NCI-H748 (cell line): ENCODE data around the gene ZNF576.
"Not testable (repeated sequence)": the region's sequence is repeated elsewhere in the genome, so short reads cannot be mapped to it uniquely, and the experiment has no call there.

Experiments
- DNase-seq: peaks from one replicate; lab custom pipeline; 2025; ENCODE audit not compliant: unreplicated experiment; lab: John Stamatoyannopoulos, UW

ZNF576 gene

DNA sequence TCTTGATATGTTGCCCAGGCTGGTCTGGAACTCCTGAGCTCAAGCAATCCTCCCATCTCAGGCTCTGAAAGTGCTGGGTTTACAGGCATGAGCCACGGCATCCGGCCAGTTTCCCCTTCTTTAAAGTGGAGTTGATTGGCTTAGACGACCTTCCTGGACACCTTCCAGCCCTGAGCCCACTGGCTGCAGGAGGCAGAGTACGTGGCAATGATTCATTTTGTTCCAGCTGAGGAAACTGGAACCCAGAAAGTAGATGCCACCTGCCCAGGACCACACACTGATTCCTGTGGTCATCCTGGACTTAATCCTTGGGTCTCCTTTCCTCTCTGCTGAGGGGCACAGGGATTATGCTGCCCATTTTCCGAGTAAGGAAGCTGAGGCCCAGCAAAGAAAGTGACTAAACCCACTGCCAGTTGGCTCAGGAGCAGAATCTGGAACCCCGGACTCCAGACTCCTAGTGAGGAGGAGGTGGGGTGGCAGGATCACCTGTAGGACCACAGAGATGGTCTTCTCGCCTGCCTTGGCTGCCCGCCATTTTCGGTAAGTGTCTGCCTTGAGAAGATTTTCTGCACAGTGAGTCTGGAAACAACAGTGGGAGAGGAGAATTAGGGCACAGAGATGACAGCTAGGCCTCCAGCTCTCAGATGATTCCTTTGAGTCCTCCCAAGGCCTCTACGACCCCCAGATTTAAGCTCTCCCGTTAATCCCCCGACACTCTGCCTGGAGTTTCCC is 21.8 kb upstream of the ZNF576 start:
- peak; percentile 36 for DNase-seq

DNA sequence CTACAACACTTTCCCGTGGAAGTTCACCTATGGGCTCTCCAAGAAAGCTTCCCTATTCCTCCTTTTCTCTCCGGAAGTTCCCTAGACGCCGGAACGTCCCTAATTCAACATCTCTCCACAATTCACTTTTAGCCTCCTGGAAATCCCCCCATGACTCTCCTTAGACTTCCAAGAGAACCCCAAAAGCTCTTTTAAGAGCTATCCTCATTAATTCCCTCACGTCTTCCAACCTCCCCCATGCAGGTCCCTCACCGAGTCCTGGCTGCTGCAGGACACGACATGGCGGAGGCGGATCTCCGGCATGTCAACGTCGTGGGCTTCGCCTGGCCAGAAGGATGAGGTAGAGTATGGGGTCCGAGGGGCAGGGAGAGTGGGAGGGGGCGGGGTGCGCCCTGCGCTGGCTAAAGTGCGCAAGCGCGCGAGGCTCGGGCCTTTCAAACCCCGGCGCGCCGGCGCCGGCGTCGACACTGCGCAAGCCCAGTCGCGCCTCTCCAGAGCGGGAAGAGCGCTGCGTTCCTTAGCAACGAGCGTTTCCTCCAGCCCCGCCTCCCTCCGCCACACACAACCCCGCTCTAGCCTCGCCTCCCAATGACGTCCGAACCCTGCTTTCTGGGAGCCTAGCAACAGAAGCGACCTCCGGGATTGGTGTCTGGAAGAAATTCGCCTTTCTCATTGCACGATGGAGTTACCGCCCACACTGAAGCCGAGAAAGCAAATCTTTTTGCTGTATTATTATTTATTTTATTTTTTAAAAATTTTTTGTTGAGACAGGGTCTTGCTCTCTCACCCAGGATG is 21.0 kb upstream of the ZNF576 start, which contains the start of the genes PINLYP and XRCC1:
Gene PINLYP, plus strand, starts transcription at position 646 of the 795 bp plus-strand sequence. CDS start 1,391 bp downstream, outside the sequence.
Gene XRCC1, minus strand, starts transcription at position 372 of the 795 bp plus-strand sequence. Its CDS starts 69 bp downstream, at position 303.
- peak; percentile 100 for DNase-seq

GRCh38 chr19:43575955-43576878 is 20.2 kb upstream of the ZNF576 start:
- DNase-seq, result peak; percentile 29

GRCh38 chr19:43578787-43579186 is 17.6 kb upstream of the ZNF576 start:
- no peak for DNase-seq

DNA sequence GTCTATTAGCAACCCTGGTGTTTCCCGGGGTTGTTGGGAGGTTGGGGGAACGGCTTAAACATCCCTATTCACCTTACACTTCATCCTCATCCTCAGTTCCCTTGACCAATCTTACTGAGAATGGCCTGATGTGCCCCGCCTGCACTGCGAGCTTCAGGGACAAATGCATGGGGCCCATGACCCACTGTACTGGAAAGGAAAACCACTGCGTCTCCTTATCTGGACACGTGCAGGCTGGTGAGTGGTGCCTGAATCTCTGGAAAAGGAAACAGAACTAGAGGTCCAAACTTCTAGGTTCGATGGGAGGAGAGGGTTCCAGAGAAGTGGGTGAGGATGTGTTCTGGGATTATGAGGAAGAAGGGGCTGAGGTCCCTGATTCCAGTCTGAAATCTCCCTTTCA is 14.9 kb upstream of the ZNF576 start:
- DNase-seq, result no peak

- DNase-seq, result no peak
Measured at GRCh38 chr19:43582495-43582894, 13.9 kb upstream of the ZNF576 start.

GRCh38 chr19:43584484-43584883 is 11.9 kb upstream of the ZNF576 start:
- DNase-seq, result no peak

DNA sequence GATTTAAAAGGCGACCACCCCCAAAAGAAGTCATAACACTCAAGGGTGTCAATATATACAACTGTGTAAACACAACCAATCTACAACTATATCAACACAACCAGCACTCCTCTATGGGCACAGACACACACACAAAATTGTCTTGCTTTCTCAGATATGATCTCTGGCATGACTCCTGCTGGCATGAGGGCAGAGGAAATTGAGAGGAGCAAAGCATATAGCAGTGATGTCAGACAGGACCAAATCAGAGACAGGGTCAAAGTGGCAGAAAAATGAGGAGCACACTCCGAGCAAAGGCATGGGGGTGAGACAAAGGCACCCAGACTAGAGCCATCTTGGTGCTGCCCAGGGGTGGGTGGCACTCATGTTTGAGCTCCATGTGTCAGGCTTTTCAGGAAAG is 10.0 kb upstream of the ZNF576 start:
- no peak for DNase-seq

DNA sequence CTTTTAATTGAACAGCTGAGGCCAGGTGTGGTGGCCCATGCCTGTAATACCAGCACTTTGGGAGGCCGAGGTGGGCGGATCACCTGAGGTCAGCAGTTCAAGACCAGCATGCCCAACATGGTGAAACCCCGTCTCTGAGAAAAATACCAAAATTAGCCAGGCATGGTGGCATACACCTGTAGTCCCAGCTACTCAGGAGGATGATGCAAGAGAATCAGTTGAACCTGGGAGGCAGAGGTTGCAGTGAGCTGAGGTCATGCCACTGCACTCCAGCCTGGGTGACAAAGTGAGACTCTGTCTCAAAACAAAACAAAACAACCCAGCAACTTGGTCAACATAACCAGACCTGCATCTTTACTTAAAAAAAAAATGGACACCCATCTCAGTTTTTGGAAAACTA is 9.4 kb upstream of the ZNF576 start:
- DNase-seq, result not testable (repeated sequence)

DNA sequence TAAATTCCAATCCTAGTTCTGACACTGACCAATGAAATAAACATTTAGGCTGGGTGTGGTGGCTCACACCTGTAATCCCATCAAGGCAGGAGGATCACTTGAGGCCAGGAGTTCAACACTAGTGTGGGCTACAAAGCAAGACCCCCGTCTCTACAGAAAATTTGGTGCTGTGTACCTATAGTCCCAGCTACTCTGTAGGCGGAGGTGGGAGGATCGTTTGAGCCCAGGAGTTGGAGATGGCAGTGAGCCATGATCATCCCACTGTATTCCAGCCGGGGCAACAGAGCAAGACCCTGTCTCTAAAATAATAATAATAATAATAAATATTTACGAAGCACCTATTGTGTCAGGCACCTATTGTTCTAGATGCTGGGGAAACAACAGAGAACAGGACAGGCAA is 7.1 kb upstream of the ZNF576 start:
- DNase-seq, result no peak

DNA sequence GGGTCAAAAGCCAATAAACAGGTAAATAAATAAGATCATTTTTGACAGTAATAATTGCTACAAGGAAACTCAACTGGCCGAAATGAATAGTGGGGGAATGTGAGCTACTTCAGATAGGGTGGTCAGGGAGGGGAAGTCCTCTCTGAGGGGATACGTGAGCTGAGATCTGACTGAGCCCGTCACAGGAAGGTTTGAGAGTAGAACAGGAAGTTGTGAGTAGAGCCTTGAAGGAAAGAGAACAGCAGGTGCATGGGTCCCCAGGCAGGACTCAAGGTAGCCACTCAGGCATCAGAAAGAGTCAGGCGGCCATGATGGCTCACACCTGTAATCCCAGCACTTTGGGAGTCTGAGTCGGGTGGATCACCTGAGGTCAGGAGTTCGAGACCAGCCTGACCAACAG is 6.7 kb upstream of the ZNF576 start:
- DNase-seq, result no peak

GRCh38 chr19:43591904-43592772 is 4.3 kb upstream of the ZNF576 start:
- no peak for DNase-seq

GRCh38 chr19:43592800-43593350 is 3.5 kb upstream of the ZNF576 start:
- no peak for DNase-seq

- no peak for DNase-seq
Measured at GRCh38 chr19:43594081-43594697, 2.2 kb upstream of the ZNF576 start.

GRCh38 chr19:43594710-43595604 is 1.4 kb upstream of the ZNF576 start:
- DNase-seq, result peak; percentile 88

DNA sequence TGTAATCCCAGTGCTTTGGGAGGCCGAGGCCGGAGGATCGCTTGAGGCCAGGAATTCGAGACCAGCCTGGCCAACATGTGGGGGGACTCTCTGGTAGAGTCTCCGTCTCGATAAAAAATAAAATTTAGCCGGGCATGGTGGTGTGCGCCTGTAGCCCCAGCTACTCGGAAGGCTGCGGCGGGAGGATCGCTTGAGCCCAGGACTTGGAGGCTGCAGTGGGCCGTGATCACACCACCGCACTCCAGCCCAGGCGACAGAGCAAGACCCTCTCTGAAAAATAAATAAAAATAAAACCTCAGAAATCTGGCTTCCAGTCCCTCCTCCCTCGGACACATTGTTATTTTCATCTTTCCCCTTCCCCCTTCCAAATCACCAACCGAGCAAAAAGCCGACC is 793 bp upstream of the ZNF576 start:
- DNase-seq, result peak; percentile 64

GRCh38 chr19:43596842-43597461 is 557 bp downstream of the ZNF576 start:
- peak; percentile 39 for DNase-seq

GRCh38 chr19:43597876-43598275 is 1.5 kb downstream of the ZNF576 start:
- no peak for DNase-seq
